DOHH2 (cell line): ENCODE data around the gene PAGR1.

Experiments
- CTCF ChIP-seq: fragments of 200-600 bp; sonication (generic); IDR thresholded peaks from one replicate; pipeline ENCODE4 v1.5.1; 2014; ENCODE audit warnings: antibody characterized with exemption, mild to moderate bottlenecking, low read depth, low read length; ENCODE audit not compliant: poor library complexity, severe bottlenecking
- EZH2phosphoT487 ChIP-seq: fragments of 200-600 bp; sonication (generic); IDR thresholded peaks from 2 replicates; pipeline ENCODE4 v1.6.1; 2017; ENCODE audit warnings: borderline replicate concordance, mild to moderate bottlenecking, antibody characterized with exemption, low read length, moderate library complexity, mixed read lengths

GRCh38 chr16:29767062-29767461 lies 48.9 kb upstream of the PAGR1 start:
- TF ChIP-seq CTCF (no peak), EZH2phosphoT487 (no peak)
